ENCODE data around the gene GGACT. TPM values are rescaled to one million over a fixed set of nuclear protein-coding genes. Genes with fewer than 3 reads are reported as not detected.
"Not testable (repeated sequence)": the region's sequence is repeated elsewhere in the genome, so short reads cannot be mapped to it uniquely, and the experiment has no call there.

GGACT gene
- 5.6 and 6.2 TPM in 2 replicates for total RNA-seq

DNA sequence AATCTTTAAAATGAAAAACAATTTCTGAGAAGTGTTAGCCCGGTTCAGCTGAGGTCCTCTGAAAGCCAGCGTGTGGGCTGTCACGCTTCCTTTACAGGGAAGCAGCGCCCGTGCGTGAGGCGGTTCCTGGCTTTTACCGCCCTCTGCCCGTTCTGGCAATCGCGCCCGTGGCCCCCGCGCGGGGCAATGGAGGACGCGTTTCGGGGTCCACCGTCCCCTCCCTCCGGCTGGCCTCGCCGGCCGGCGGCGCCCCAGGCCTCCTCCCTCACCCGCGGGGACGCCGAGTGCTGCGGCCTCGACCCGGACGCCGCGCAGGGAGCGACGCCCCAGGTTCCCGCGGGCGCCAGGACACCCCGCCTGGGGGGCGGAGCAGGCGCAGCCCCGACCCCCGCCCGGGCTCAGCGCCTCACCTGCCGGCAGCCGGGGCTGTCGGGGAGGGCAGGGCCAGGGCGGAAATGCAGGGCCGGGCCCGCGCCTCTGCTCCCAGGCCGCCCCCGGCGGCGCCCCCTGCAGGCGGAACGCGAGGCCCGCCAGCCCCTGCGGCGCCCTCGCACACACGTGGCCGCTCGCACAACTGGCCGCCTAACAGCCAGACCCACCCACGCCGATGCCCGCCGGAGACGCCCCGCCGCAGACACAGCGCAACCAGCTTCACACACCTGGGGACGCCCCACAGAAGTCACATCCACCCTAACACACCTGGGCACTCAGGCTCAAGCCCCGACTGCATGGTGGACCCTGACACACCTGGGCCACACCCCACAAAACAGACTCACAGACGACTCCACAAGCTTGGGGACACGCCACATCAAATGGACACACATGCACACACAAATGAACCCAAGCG, at the start of gene GGACT:
GGACT (minus strand) TSS at position 459 of the 847 bp plus-strand sequence. CDS start 56,198 bp downstream, outside the sequence.
- intact Hi-C loops (cut with micrococcal nuclease) = loop anchor here (1.0 to 5.0 kb wide), 4 partner anchors 15 to 931 kb away; no protein-coding TSS in a partner anchor

DNA sequence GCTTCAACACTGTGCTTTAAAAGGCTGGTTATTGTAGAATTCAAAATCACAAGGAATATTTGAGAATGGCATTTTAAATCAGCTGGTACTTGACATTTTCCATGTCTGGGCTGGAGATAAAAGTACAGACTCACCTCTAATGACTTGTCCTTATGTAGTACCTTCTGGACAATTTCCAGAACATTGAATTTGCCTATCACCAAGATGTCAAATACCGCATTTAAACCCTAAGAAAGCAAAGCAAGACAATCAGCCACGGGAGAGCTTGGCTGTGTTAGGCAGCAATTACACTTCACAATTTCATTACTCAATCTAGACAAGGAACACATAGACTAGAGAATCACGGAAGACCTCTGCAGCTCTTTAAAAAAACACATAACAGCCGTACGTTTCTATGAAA, 49.2 kb upstream of the GGACT start:
- intact Hi-C loops (cut with micrococcal nuclease) = no loop called here

DNA sequence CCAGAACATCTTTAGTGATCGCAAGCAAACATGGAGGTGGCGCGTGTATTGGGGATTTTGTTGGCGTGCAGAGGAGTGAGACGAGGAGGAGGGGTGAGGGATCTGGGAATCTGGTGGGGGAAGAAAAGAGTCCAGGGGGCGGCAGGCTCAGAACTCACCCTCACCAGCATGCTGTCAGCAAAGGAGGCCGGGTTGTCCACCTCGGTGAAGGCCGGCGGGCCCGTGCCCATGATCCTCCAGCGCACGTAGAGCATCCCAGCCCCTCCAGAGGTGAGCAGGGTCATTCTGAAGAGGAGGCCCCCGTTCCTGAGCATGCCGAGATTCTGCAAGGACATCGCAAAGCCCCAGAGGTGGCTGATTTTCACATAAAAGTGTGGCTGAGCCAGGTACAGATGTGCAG, 48.8 kb upstream of the GGACT start:
- intact Hi-C loops (cut with micrococcal nuclease) = no loop called here

DNA sequence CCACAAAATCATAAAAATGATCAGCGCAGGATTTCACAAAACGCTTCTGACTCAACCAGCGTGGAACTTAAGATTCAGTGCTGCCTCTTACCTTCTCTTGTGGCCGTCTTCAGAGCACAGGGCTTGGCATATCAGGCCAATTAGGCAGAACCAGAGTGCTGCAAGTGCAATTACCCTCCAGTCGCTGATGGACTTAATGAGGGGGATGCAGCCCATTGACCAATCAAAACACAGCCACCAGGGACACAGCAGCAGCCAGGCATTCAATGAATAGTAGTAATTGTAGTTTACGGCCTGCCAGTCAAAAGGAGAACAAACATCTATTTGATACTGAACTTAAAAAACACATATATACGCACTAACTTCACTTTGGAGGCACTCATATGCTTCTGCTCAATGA, 47.9 kb upstream of the GGACT start:
- intact Hi-C loops (cut with micrococcal nuclease) = no loop called here

DNA sequence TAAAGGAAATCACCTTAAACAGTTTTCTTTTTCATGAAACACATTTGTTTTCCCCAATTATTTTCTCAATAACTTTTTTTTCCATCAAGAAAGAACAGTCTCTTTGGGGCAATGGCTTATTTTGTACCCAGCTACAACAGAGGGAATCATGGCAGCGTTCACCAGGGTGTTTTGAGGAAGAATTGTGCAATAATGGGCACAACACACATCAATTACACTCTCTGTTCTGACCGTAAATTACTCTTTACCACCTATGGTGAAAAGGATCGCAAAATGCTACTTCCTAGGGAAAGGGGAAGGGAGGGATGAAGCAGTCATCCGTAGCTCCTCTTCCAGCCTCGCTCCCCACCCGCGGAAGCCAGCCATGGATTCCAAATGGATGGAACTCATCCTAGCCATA, 47.4 kb upstream of the GGACT start:
- intact Hi-C loops (cut with micrococcal nuclease) = no loop called here

DNA sequence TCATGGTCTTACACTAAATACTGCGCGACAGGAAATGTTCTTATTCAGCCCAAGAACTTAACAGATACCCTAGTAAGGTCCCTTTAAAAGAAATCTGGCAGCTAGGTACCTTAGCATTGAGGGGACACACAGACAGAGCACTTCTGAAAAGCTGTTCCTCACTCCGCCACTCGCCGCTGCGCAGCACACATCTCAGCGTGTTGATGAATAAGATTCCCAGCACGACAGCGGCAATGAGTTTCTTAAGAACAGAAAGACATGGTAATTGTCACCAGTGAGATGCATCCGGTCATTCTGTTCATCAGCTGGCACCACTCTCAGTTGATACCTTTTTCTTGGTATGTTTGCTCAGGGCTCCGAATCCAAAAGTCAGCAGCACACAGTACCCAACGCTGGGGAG, 46.1 kb upstream of the GGACT start:
- intact Hi-C loops (cut with micrococcal nuclease) = no loop called here

DNA sequence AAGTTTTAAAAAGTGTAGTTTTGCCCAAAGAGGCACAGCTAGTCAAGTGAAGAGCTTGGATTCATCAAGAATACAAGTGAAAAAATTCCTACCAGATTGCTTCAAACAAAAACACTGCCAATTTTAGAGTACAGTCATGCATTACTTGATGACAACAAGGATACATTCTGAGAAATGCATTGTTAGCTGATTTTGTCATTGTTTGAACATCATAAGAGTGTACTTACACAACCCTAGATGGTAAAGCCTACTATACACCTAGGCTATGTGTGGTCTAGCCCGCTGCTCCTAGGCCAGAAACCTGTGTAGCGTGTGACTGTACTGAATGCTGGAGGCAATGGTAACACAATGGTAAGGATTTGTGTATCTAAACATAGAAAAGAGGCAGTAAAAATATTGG, 44.9 kb upstream of the GGACT start:
- intact Hi-C loops (cut with micrococcal nuclease) = no loop called here

DNA sequence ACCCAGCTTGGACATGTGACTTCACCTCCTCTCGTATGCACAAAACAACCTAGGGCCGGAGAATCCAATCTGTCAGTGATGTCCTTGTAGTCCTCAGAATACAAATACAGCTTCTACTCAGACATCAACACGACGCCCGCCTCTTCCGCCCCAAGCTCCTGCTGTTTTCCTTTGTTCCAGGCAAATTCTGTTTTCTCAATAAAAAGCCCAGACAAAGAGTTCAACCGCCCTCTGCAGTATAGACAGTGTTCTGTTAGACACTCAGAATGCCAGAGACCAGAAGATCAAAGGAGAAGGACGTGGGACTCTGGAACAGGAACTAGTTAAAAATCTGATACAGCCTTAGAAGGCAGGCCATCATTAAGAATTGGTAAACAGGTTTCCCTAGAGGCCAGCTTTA, 42.0 kb upstream of the GGACT start:
- intact Hi-C loops (cut with micrococcal nuclease) = no loop called here

DNA sequence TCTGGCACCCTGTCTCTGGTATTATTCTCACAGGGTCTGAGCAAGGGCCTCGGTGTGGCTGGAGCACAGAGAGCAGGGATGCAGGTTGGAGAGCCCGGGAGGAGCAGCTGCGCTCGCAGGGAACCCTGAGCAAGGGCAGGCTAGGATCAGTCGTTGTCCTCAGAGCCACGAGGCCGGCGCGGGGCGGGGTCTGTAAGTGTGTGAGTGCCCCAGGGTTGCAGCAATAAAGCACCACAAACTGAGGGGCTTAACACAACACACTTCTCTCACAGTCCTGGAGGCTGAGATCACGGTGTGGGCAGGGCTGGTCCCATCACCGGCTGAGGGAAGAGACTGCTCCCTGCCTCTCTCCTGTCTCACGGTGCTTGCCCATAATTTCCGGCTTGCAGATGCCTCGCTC, 38.5 kb upstream of the GGACT start:
- intact Hi-C loops (cut with micrococcal nuclease) = no loop called here

DNA sequence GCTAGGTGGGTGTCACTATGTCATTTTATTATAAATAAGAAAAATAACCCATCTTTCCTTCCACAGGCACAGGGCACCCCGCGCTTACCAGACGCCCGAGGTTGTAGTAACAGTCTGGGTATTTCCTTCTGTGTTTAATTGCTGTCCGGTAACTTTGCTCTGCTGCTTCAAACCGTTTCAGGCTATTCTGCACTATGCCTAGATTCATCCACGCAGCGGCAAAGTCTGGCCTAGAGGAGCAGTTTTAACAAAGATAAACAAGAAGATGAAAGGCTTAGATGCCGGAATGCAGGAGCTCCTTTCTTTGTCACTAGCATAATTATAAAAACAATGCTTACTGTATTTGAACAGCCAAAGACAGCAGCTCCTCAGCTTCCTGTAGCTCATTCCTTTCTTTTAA, 36.9 kb upstream of the GGACT start:
- intact Hi-C loops (cut with micrococcal nuclease) = no loop called here

DNA sequence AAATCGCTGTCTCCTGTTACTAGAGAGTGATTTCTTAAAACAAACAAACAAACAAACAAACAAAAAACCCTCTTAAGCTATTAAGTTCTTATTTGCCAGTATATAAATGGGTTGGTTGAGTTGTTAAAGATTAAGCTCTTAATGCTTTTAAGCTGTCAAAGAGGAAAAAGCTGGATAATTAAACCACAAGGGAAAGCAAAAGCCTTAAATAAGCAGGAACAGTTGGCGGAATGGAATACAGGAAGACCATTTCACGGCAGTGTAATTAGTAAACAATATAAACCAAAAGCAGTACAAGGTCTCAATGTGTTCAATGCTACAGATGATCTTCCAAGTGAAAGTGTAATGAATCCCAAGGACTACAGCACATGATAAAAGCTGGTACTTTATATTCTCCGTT, 32.2 kb upstream of the GGACT start:
- intact Hi-C loops (cut with micrococcal nuclease) = no loop called here

DNA sequence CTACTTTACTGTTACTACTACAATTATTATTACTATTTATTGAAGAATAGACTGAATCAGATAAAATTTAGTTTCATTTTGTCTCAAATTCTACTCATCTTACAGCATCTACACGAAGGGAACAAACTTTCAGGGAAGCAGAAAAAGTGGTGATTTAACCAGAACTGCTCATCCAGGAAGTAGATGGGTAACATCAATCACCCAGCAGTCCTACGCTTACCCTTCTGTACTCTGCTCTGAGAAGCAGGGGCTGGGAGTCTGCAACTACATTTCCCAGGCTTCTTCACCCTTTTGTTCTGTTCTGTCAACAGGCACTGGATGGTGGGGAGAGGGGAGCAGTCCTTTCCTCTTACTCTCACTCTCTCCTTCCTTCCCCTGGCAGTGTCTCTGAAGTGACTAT, 31.4 kb upstream of the GGACT start:
- intact Hi-C loops (cut with micrococcal nuclease) = no loop called here

DNA sequence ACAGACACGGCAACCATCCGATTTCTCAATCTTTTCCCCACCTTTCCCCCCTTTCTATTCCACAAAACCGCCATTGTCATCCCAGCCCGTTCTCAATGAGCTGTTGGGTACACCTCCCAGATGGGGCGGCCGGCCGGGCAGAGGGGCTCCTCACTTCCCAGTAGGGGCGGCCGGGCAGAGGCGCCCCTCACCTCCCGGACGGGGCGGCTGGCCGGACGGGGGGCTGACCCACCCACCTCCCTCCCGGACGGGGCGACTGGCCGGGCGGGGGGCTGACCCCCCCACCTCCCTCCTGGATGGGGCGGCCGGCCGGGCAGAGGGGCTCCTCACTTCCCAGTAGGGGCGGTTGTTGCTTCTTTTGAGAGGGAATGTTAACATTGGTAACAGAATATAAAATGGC, 30.3 kb upstream of the GGACT start:
- intact Hi-C loops (cut with micrococcal nuclease) = not testable (repeated sequence)

DNA sequence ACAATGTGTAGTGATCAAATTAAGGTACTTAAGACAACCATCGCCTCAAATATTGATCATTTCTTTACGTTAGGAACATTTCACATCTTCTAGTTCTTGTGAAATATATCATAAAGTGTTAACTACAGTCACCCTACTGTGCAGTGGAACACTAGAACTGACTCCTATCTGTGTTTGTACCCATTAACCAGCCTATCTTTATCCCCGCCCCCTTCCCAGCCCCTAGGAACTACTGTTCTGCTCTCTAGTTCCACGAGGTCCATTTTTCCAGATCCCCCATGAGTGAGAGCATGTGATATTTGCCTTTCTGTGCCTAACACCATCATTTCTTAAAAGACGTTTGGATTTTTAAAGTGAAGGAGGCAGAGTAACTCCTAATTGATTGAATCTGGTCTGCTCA, 24.4 kb upstream of the GGACT start:
- intact Hi-C loops (cut with micrococcal nuclease) = no loop called here

DNA sequence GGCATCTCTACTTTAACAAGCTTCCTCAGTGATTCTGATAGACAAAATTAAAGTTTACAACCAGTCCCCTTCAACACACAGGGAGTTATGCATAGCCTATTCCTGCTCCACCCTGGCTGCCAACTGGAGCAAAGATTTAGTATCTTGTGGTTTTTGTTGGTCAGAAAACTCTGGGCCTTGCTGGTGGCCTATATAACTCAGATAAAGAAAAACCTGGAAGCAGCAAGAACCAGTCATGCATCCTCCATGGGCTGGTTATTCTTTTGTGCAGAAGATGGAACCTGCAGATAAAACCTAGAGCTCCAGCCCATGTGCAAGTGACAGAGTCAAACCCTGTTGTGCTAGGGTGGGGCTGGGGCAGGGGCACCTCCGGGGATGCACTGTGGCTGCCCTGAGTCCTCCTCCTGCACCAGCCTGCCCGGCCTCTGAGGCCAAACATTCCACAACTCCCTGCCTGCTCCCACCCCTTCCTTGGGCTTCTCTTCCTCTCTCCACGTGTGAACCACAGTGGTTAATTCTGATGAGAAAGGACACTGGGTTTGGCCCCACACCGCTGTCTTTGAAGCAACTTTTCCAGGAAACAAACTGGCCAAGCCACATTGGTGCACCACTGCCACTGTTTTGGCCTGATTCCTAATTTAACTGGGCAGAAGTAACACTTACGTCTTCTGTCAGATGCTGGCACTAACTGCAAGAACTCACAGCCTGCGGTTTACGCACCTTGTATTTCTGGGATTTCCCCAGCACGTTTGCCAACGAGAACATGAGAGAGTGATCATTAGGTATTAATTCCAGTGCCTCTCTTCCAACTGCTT, 23.3 kb upstream of the GGACT start:
- intact Hi-C loops (cut with micrococcal nuclease) = no loop called here

DNA sequence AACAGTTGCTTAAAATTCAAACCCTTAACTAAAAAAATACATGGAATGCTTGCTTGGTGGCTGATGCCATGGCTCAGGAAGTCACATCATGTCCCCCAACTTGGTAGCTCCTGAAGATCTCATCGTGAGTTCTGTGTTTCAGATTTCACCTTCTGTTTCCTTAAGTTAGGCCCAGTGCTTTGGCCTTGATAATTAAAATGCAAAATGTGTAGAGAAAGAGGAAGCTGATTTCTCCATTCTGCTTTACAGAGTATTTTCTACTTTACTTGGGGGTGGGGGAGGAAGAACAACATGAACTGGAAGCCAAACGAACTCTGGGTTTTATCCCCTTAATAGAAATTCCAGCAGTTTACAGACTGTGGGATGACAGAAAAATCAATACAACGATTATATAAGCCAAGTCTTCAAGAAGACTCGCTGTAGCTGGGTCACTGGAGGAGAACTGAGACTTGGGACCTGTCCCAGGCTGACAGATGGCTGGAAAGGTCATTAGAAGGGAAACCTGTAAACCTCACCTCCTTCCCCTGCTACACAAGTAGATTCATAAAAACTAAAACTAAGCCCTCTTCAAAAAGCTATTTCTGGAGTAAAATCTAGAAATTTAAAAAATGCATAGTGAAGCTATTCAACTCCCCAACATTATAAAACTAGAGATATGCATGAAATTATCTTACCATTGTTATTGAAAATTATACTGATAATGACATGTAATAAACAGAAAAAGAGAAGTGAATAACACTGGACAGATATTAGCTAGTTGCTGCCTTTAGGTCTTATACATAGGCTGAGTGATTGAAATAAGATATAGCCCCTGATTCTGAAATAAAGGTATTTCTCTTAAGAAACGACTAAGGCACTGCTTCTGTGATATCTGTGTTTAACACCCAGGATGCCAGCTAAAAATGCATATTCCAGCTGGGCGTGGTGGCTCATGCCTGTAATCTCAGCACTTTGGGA, 22.1 kb upstream of the GGACT start:
- intact Hi-C loops (cut with micrococcal nuclease) = no loop called here

DNA sequence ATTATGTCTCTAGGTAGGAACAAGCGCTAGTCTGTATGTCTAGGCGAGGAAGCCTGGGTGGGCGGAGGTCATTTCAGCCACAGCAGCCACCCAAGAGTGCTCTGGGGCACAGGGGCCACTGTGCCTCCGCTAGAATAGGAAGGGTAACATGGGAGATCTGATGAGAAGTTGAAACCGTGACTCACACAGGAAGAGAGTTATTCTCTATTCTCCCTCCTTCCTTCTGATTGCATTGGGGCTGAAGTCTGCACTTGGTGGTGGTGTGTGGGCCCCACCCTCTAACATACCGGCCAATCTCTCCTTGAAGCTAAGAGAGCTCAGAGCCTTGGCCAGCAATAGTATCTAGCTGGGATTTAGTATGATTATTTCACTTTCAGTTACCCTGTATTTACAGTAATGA, 20.3 kb upstream of the GGACT start:
- intact Hi-C loops (cut with micrococcal nuclease) = loop anchor here (1.0 kb wide), 2 partner anchors 21 to 66 kb away; partner anchors contain the start of gene GGACT

DNA sequence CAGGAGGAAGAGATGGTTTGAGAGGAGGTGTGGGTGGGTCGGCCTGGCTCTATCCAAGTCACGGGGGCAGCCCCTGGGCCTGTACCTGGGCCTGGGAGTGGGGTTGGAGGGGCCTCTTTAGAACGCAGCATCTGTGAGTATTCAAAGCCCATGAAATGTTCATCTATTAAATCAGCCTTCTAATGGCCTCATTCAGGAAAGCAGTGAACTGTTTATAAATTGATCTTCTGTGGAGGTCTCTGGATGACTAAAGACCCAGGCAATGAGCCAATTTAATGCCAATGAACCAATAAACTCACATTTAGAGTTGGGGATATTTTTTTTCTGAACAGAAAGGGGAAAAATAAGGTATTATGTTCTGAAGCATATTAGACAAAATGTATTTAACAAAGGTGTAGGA, 19.9 kb upstream of the GGACT start:
- intact Hi-C loops (cut with micrococcal nuclease) = no loop called here

DNA sequence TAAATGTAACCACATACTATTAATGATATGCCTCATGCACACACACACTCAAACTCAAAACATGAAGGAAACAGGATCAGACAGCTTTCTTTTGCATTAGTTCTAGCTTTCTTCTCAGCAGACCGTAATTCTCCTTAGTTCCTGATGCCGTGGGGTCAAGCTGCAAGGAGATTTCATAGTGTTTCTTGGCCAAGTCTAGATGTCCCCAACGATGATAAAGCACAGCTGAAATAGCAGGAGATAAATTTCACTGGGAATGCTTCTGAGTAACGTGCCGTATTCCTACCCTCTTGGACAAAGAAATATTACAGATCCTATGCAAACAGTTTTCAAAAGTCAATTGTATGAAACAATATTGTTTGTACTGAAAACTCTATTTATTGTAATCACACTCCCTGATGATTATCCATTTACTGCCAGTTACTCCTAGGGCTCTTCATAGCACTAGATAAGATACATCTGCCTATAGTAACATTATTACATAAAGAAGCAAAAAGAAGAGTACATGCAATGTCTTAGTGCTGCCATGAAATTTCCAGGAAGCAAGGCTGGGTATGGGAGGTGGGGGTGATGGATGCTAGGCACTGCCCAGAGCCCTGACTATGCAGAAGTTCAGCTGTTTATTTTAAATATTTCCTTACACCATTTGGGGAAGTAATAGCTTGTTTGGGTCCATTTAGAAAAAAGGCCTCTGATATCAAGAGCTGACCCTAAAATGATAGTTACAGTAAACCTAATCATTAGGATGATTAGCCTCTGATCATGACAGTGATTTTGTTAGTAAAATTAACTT, 16.5 kb upstream of the GGACT start:
- intact Hi-C loops (cut with micrococcal nuclease) = no loop called here

DNA sequence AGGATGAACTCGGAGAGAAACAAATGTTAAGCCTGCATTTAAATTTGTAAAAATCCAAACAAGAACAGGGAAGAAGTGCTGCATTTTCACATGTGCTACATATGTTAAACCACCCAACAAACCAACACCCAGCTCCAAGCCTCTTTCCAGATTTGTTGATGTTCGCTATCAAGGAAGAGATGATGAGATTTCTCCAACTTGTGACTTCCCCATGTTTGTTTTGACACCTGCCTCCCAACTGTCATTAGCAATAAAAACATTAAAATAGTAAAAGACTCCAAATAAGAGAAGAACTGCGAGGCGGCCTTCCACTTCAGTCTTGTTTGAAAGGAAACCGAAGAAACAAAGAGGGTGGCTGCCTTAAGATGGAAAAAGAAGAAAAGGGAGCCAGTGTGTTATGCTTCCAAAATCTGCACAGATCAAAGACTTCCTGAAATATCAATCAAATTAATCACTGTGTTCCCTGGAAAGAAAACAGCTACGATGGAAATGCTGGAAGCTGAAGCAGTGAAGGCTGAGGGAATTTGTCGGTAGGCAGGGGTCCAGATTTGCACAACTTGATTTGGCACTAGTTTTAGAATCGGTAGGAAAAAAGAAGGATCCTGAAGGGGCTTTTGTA, 14.0 kb upstream of the GGACT start:
- intact Hi-C loops (cut with micrococcal nuclease) = no loop called here
